Measurements from ENCODE around the gene HSF2BP. TPM values are rescaled to one million over a fixed set of nuclear protein-coding genes. Genes with fewer than 3 reads are reported as not detected.
A peak's percentile ranks its signal among the peaks of the same experiment; 100 is the strongest.

The HSF2BP gene
- total RNA-seq, 1 experiment from 2014 or later: 1.5 TPM

- H3K4me3 Mint-ChIP-seq: no peak overlapping the region
- Histone ChIP-seq H3K9ac (ENCODE audit: extremely low read depth, insufficient read length, low read length) (no peak overlapping the region), H3K9me3 (ENCODE audit: control insufficient read depth, low read depth, low read length) (no peaks in the 10 kb centered on the region), H2AFZ (ENCODE audit: low read length) (no peak overlapping the region), H4K20me1 (ENCODE audit: control insufficient read depth, insufficient read depth, insufficient read length) (no peaks in the 10 kb centered on the region), H2BK5ac (ENCODE audit: insufficient read length, low read length) (no peak overlapping the region), H3K23ac (ENCODE audit: insufficient read length, low read depth, low read length) (no peak overlapping the region), H3K14ac (ENCODE audit: insufficient read depth, low read length) (no peak overlapping the region), H3K27ac (ENCODE audit: insufficient read length, low read depth, low read length) (no peak overlapping the region), H3T11ph (ENCODE audit: low read length) (no peak overlapping the region), H3K4me2 (ENCODE audit: insufficient read depth, insufficient read length, low read length) (no peak overlapping the region), H4K8ac (replicated peaks; ENCODE audit: insufficient read length, low read depth, low read length) (no peak overlapping the region), H3K4ac (ENCODE audit: low read depth, low read length) (no peak overlapping the region), H3K27me3 (ENCODE audit: insufficient read depth, low read length) (no peaks in the 10 kb centered on the region), H4K5ac (ENCODE audit: insufficient read length, low read depth, low read length) (no peak overlapping the region), H3K79me2 (ENCODE audit: insufficient read depth, low read length) (no peaks in the 10 kb centered on the region; the same call in 1 of the 2 replicates), H3K4me1 (ENCODE audit: insufficient read depth, low read length) (no peaks in the 10 kb centered on the region), H2BK15ac (ENCODE audit: low read depth, low read length) (no peak overlapping the region), H2BK20ac (ENCODE audit: low read depth, low read length, poor library complexity, severe bottlenecking) (no peak overlapping the region), H3K23me2 (ENCODE audit: insufficient read length, low read depth, low read length, poor library complexity, severe bottlenecking) (no peaks in the 10 kb centered on the region), H3K18ac (ENCODE audit: insufficient read length, low read depth, low read length) (no peak overlapping the region), H4K91ac (ENCODE audit: insufficient read length, low read depth, low read length) (no peak overlapping the region), H2AK5ac (ENCODE audit: insufficient read length, low read length) (no peak overlapping the region), H2BK120ac (ENCODE audit: low read depth, low read length, poor library complexity, severe bottlenecking) (no peak overlapping the region), H3K79me1 (ENCODE audit: insufficient read depth, low read depth, low read length, poor library complexity, severe bottlenecking) (peaks cover 4% of the 10 kb centered on the region), H3K56ac (ENCODE audit: insufficient read length, low read depth, low read length) (no peak overlapping the region), H2BK12ac (ENCODE audit: insufficient read length, low read depth, low read length) (no peak overlapping the region)
- peaks cover 54 to 80% (median 73%) of the 10 kb centered on the region in 3 experiments for H3K36me3 Mint-ChIP-seq (ENCODE audit: insufficient read depth in 1 of 3, low read depth in 3 of 3)
- no peak for DNase-seq
- no peak for TF ChIP-seq CTCF (conservative IDR thresholded peaks at IDR 0.05)
- H3K27me3 Mint-ChIP-seq (ENCODE audit: low read depth): no peaks in the 10 kb centered on the region
- WGBS (ENCODE audit: extremely low coverage, insufficient read length, low lambda C conversion rate): no CpG with 5 or more reads among the region's 12 CpGs
- peak overlapping the region in 2 of 3 experiments; percentile 9 to 22; a peak in 2 of 7 replicates for H3K27ac Mint-ChIP-seq
- H3K4me1 Mint-ChIP-seq: peaks cover 0 to under 1% of the 10 kb centered on the region in 2 experiments; a peak in 1 of 4 replicates
- no peaks in the 10 kb centered on the region for H3K9me3 Mint-ChIP-seq
Measured at GRCh38 chr21:43679951-43680350, 20.7 kb upstream of the HSF2BP start.
